GM10266 (cell line): ENCODE data around the gene GPHA2.

ENCODE experiments used
- DNase-seq: peaks from one replicate; pipeline ENCODE4 v3.0.0; 2012; ENCODE audit errors: extremely low spot score
- TF ChIP-seq, protein P1 (sequence below): IDR thresholded peaks from 2 replicates; pipeline ENCODE4 v1.5.1; 2012; ENCODE audit warnings: mild to moderate bottlenecking, low read depth; ENCODE audit not compliant: control insufficient read depth, insufficient read depth; ENCODE audit errors: missing control alignments

GPHA2 gene

DNA sequence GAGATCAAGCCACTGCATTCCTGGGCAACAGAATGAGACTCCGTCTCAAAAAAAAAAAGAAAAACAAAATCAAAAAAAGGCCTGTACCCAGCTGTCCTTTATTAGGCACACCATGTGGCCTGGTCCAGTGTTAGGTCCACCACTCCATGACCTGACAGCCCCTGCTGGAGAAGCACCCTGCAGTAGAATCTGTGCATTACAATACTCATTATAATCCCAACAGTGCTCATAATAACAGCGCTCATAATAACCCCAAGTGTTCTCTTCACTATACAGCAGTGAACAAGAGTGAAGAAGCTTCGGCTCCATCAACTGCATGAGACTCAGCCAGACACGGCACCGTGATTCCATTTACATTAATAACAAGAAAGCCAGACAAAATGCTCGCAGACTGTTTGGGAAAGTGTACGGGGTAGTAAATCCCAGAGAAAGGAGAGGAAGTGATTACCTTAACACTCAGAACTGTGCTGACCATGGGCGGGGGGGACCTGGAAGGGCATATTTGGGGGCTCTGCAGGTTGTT, 48.4 kb downstream of the GPHA2 start:
- DNase-seq = no peak
- TF ChIP-seq, protein P1, sequence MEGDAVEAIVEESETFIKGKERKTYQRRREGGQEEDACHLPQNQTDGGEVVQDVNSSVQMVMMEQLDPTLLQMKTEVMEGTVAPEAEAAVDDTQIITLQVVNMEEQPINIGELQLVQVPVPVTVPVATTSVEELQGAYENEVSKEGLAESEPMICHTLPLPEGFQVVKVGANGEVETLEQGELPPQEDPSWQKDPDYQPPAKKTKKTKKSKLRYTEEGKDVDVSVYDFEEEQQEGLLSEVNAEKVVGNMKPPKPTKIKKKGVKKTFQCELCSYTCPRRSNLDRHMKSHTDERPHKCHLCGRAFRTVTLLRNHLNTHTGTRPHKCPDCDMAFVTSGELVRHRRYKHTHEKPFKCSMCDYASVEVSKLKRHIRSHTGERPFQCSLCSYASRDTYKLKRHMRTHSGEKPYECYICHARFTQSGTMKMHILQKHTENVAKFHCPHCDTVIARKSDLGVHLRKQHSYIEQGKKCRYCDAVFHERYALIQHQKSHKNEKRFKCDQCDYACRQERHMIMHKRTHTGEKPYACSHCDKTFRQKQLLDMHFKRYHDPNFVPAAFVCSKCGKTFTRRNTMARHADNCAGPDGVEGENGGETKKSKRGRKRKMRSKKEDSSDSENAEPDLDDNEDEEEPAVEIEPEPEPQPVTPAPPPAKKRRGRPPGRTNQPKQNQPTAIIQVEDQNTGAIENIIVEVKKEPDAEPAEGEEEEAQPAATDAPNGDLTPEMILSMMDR = no peak

- no peak for DNase-seq
- TF ChIP-seq, protein P1 = no peak
Measured at GRCh38 chr11:64885367-64886286, 50.1 kb downstream of the GPHA2 start.
